ENCODE measurements around the gene NEDD4L.
"Not testable (repeated sequence)": the region's sequence is repeated elsewhere in the genome, so short reads cannot be mapped to it uniquely, and the experiment has no call there.

The NEDD4L gene

GRCh38 chr18:58027341-58027740 is 16.7 kb upstream of the NEDD4L start:
- no peak for FAIRE-seq

- no peak for FAIRE-seq
These were observed 15.8 kb upstream of the NEDD4L start for GRCh38 chr18:58028109-58028784.

- FAIRE-seq = no peak
These were observed 11.8 kb upstream of the NEDD4L start for GRCh38 chr18:58032233-58032632.

GRCh38 chr18:58033216-58033615 is 10.8 kb upstream of the NEDD4L start:
- FAIRE-seq = no peak

- FAIRE-seq = no peak
These were observed 9.7 kb upstream of the NEDD4L start for GRCh38 chr18:58034370-58034769.

GRCh38 chr18:58037163-58037562 is 6.9 kb upstream of the NEDD4L start:
- FAIRE-seq = no peak

GRCh38 chr18:58038063-58038462 is 6.0 kb upstream of the NEDD4L start:
- FAIRE-seq = no peak

GRCh38 chr18:58041633-58042032 is 2.4 kb upstream of the NEDD4L start:
- no peak for FAIRE-seq

GRCh38 chr18:58042826-58043490 is 1.1 kb upstream of the NEDD4L start:
- FAIRE-seq = no peak

- FAIRE-seq = no peak
These were observed 580 bp downstream of the NEDD4L start for GRCh38 chr18:58044370-58045241.

GRCh38 chr18:58045242-58046092 is 1.4 kb downstream of the NEDD4L start:
- FAIRE-seq = no peak

- FAIRE-seq = no peak
These were observed 2.2 kb downstream of the NEDD4L start for GRCh38 chr18:58046093-58046793.

GRCh38 chr18:58046794-58047555 is 2.9 kb downstream of the NEDD4L start:
- FAIRE-seq = no peak

- FAIRE-seq = no peak
These were observed 3.5 kb downstream of the NEDD4L start for GRCh38 chr18:58047556-58047882.

- no peak for FAIRE-seq
These were observed 4.1 kb downstream of the NEDD4L start for GRCh38 chr18:58048081-58048642.

GRCh38 chr18:58049000-58049688 is 5.1 kb downstream of the NEDD4L start:
- FAIRE-seq = no peak

GRCh38 chr18:58050963-58051362 is 6.9 kb downstream of the NEDD4L start:
- FAIRE-seq = not testable (repeated sequence)

GRCh38 chr18:58051765-58052460 is 7.9 kb downstream of the NEDD4L start:
- FAIRE-seq = no peak

- no peak for FAIRE-seq
These were observed 8.9 kb downstream of the NEDD4L start for GRCh38 chr18:58052960-58053359.

All from colon (tissue), 2 donors.